Measurements from ENCODE around the gene FDXACB1.
A peak's percentile ranks its signal among the peaks of the same experiment; 100 is the strongest.

FDXACB1 gene, protein sequence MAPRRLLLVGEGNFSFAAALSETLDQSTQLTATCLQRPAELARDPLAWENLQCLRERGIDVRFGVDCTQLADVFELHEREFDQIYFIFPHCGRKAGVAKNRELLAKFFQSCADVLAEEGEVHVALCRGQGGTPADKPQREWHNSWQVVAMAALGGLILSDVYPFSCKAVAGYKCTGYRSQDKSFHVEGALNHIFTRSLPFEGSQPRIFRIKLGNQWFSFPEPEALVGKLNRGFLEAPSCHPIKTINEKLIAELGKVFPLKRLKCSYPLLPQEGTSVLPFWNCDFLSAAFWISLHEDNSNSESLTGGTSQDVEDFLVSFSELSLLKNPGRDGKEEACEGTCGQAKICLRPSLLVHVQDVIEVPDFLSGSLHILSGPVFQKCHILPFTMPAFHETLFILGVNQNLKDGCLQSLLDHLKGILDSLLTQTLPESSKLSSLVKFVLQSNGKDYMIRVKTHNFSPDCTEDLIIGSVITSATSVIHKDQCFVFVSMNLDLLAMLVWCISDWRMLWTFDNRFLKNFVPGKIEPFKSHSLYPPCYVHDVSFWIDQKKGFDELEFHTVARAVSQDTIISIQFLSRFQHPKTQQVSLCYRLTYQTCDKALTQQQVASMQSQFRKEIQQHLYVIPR

DNA sequence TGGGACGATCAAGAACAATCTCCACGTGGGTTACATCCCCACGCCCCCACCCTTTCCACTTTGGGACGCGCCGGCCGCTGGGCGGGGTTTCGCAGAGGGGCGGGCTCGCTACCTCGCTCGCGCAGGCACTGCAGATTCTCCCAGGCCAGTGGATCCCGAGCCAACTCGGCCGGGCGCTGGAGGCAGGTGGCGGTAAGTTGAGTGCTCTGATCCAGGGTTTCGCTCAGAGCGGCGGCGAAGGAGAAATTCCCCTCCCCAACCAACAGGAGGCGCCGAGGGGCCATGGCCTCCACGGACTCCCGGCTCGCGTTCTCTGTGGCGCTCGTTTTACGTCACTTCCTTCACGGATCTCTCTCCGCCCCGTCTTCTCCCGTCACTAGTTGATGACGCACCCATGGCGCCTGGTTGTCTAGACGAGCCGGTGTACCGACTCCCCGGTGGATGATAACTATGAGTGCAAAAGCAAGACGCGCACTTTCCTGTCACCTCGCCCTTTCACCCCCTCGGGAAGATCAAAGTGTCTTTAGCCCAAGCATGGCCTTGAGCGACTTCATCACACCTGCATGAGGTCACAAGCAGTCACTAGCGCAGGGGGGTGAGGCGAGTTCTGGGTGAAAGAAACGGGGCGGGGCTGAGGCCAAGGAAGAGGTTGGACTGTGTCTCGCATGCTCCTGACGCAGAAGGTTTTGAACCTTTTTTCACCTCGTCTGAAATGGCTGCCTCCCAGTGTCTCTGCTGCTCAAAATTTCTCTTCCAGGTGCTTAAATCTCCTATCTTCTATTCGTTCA is at the start of gene FDXACB1, which contains the start of gene CFAP68:
FDXACB1 (minus strand) TSS at position 317 of the 788 bp plus-strand sequence; CDS start at position 284, 33 bp downstream.
CFAP68 (plus strand) TSS at position 693 of the 788 bp plus-strand sequence; CDS start at position 713, 20 bp downstream.
- no peaks in the 10 kb centered on the region for H3K27me3 Mint-ChIP-seq
- H3K27ac Mint-ChIP-seq = peak within 1 kb of the TSS; percentile 99
- peaks cover 35% of the 10 kb centered on the region for H3K4me1 Mint-ChIP-seq (ENCODE audit: low read depth)
- peaks cover 49% of the 10 kb centered on the region for H3K36me3 Mint-ChIP-seq (ENCODE audit: low read depth)
- peak within 1 kb of the TSS; percentile 85 for H3K4me3 Mint-ChIP-seq
- no peaks in the 10 kb centered on the region for H3K9me3 Mint-ChIP-seq
- peak; percentile 95 for DNase-seq

DNA sequence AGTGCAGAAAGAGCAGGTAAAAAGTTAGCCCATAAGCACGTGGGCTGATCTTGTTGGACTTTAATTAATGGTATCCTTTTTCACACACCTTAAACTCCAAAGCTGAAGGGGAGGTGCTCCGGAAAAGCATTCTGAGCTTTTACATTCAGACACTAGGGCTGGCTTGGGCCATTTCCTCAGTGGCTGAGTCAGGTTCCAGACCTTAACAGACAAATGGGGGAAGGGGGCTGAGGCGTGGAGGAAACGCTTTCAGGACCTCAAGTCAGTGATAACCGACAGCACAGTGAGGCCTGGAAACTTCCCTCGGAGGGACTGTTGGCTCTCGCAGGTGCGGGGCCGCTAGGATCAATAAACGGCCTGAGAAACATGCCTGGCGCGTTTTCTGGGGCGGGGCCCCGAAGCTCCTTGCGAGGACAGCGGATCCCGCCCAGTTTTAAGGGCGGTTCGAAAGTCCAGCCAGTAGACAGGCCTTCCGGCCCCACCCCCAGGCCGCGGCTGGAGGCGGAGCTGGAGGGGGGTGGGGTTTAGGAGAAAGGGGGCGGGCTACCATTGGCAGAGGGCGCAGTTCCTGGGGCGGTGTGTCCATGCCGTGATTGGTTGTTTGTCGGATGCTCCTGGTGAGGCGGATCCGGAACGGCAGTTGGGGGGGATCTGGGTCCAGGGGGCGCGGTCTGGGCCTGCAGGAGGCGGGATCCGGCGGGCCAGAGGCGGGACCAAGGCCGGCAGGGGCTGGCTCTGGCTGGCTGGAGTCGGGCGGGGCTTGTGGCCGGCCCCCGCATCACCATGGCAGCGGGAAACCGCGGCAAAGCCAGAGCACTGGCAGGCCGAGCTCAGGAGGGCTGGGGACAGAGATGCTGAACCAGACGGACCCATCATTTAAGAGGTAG is 47.8 kb upstream of the FDXACB1 start:
- Mint-ChIP-seq H3K27me3 (no peaks in the 10 kb centered on the region), H3K27ac (peak overlapping the region; percentile 93), H3K9me3 (no peaks in the 10 kb centered on the region), H3K4me3 (peak overlapping the region; percentile 82), H3K4me1 (ENCODE audit: low read depth) (peaks cover 18% of the 10 kb centered on the region), H3K36me3 (ENCODE audit: low read depth) (no peaks in the 10 kb centered on the region)
- DNase-seq = peak; percentile 99

DNA sequence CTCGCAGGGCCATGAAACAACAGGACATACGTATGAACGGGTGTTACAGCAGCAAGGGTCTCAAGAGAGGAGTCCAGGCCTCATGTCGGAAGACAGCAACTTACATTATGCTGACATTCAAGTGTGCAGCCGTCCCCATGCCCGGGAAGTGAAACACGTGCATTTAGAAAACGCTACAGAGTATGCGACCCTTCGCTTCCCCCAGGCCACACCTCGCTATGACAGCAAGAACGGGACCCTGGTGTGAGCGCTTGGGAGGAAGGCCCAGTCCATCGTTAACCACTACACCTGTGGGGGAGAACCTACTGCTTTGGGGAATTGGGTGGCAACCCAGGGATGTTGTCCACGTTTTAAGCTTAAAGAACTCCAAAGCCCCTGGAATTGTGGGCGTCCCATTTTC is 47.0 kb upstream of the FDXACB1 start:
- no peak overlapping the region for H3K4me3 Mint-ChIP-seq
- no peaks in the 10 kb centered on the region for H3K36me3 Mint-ChIP-seq (ENCODE audit: low read depth)
- no peaks in the 10 kb centered on the region for H3K27me3 Mint-ChIP-seq
- H3K9me3 Mint-ChIP-seq = no peaks in the 10 kb centered on the region
- DNase-seq = no peak
- H3K27ac Mint-ChIP-seq = peak overlapping the region; percentile 10
- peaks cover 16% of the 10 kb centered on the region for H3K4me1 Mint-ChIP-seq (ENCODE audit: low read depth)

DNA sequence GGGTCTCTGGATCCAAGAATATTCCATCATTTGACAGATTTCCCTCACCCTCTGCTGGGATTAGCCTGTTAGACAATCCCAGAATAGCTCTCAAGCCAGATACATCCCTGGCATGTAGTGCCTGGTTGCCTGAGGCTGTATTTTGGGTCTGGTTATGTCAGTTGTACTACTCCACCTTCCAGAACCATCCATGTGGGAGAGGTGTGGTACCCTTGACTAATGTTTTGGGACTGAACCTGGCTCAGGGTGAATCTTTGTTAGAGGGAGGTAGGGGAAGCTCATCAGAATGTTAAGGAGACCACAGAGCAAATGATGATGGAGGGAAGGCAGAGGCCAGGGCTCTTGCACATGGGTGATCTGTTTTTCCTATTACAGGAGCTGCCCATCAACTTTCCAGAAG is 45.0 kb upstream of the FDXACB1 start:
- Mint-ChIP-seq H3K27me3 (no peaks in the 10 kb centered on the region), H3K27ac (no peak overlapping the region), H3K9me3 (no peaks in the 10 kb centered on the region), H3K36me3 (ENCODE audit: low read depth) (no peaks in the 10 kb centered on the region), H3K4me3 (no peak overlapping the region), H3K4me1 (ENCODE audit: low read depth) (peaks cover 16% of the 10 kb centered on the region)
- no peak for DNase-seq

DNA sequence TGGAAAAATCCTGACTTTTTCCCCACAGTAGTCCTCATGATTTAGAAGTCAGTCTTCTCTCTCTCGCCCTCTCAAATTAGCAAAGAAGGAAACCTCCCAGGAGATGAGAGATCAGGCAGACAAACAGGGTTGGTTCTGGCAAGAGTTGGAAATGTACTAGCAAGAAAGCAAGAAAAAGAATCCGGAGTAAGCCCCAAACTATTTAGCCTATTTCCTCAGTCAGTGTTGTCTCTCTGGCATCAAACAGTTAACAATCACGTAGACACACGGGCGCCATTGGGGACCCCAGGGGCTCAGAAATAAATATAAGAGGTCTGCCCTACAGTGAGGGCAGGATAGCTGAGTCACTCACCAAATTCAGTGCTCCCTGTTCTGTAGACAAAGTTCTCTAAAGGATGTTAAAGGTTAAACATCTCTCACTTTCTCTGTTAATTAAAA is 44.4 kb upstream of the FDXACB1 start:
- Mint-ChIP-seq H3K27ac (no peak overlapping the region), H3K9me3 (no peaks in the 10 kb centered on the region), H3K4me3 (no peak overlapping the region), H3K36me3 (ENCODE audit: low read depth) (no peaks in the 10 kb centered on the region), H3K4me1 (ENCODE audit: low read depth) (peaks cover 16% of the 10 kb centered on the region), H3K27me3 (no peaks in the 10 kb centered on the region)
- no peak for DNase-seq

DNA sequence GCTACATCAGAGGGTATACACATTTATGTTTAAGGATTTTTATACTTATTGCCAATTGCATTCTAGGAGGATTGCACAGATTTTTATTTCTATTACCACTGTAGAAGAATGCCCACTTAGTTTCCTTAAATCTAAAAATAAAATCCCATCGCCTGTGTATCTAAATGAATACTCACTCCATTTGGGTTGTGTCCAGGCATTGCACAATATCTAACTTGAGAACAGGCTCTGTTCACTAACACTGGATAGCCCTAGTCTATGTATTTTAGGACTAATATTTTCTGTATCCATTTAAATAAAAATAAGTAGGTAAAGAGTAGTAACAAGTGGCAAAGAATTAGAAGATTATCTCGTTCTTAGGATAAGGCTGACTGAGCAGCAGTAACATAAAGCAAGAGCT is 43.8 kb upstream of the FDXACB1 start:
- Mint-ChIP-seq H3K4me1 (ENCODE audit: low read depth) (peaks cover 16% of the 10 kb centered on the region), H3K27ac (no peak overlapping the region), H3K27me3 (peaks cover 6% of the 10 kb centered on the region), H3K4me3 (no peak overlapping the region), H3K9me3 (no peaks in the 10 kb centered on the region), H3K36me3 (ENCODE audit: low read depth) (no peaks in the 10 kb centered on the region)
- no peak for DNase-seq

DNA sequence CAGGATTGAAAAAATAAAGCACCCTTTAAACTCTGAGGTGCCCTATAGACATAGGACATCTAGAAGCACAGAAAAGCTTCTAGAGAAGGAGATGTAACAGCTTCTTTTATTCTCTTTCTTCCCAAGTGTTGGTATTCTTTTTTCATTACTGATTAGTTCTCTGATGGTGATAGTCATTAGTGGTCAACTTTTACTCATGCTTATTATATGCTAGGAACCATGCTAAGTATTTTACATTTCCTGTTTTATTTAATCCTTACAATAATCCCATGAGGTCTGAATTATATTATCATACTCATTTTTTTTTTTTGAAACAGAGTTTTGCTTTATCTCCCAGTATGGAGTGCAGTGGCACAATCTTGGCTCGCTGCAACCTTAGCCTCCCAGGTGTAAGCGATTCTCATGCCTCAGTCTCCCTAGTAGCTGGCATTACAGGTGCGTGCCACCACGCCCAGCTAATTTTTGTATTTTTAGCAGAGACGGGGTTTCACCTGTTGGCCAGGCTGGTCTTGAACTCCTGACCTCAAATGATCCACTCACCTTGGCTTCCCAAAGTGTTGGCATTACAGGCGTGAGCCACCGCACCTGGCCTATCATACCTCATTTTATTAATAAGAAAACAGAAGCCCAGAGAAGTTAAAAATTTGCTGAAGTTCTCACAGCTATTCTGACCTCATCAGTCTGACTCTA is 42.7 kb upstream of the FDXACB1 start:
- Mint-ChIP-seq H3K36me3 (ENCODE audit: low read depth) (no peaks in the 10 kb centered on the region), H3K4me1 (ENCODE audit: low read depth) (peaks cover 9% of the 10 kb centered on the region), H3K9me3 (no peaks in the 10 kb centered on the region), H3K4me3 (no peak overlapping the region), H3K27me3 (peaks cover 11% of the 10 kb centered on the region), H3K27ac (no peak overlapping the region)
- DNase-seq = no peak

DNA sequence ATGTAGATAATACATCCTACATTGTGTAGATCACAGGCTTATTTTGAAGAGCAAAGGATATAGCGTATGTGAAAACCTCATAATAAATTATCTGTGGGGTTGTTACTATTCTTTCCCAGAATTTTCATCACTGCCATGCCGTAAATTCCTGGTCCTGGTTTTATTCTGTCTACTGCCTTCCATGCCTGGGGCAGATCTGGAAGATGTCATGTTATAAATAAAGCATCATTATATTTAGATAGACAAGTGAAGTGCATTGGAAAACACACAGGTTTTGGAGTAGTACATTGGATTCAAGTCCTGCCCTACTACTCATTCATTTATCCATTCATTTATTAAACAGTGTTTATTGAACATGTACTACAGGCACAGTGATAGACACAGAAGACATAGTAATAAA is 41.9 kb upstream of the FDXACB1 start:
- no peak for DNase-seq
- Mint-ChIP-seq H3K27me3 (peaks cover 19% of the 10 kb centered on the region), H3K4me1 (ENCODE audit: low read depth) (peaks cover 3% of the 10 kb centered on the region), H3K27ac (no peak overlapping the region), H3K4me3 (no peak overlapping the region), H3K9me3 (no peaks in the 10 kb centered on the region), H3K36me3 (ENCODE audit: low read depth) (no peaks in the 10 kb centered on the region)

DNA sequence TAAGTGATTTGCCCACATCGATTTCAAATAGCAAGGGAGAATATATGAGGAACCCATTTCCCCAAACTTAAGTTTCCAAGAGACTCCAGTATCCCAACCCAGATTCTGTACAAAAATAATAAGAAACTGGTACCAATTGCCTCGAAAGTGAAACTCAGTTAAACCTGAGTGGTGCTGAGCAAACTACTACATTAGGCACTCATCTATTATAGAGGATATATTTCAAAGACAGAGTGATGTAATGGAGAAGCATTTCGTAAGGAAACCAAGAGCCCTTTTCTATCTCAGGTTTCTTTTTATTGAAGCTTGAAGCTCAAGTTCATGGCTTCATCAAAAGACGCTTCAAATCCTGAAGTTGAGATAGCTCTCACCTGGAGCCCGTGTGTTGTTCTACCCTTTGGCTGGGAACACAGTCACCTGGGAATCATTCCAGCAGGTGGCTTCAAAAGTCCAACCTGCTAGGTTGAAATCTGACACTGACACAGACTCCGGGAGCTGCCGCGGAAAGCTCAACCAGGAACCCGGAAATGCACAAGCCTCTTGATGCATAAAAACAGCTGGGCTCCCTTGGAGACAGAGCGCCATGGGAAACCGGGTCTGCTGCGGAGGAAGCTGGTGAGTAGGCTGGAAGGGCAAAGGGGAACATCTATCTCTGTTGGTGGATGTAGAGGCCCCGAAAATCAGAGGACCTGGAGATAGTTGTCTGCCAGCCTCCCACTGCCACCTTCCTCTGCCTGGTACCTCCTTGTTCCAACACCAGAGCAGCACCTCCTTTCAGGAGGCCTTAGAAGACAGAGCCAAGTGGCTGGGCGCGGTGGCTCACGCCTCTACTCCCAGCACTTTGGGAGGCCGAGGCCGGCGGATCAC is 39.7 kb upstream of the FDXACB1 start, which contains the start of gene C11orf52:
C11orf52 (plus strand) TSS at position 524 of the 867 bp plus-strand sequence; CDS start at position 584, 60 bp downstream.
- Mint-ChIP-seq H3K27ac (peak within 1 kb of the TSS; percentile 9), H3K27me3 (peaks cover 33% of the 10 kb centered on the region), H3K4me1 (ENCODE audit: low read depth) (no peaks in the 10 kb centered on the region), H3K36me3 (ENCODE audit: low read depth) (no peaks in the 10 kb centered on the region), H3K9me3 (no peaks in the 10 kb centered on the region), H3K4me3 (no peak within 1 kb of the TSS)
- no peak for DNase-seq

DNA sequence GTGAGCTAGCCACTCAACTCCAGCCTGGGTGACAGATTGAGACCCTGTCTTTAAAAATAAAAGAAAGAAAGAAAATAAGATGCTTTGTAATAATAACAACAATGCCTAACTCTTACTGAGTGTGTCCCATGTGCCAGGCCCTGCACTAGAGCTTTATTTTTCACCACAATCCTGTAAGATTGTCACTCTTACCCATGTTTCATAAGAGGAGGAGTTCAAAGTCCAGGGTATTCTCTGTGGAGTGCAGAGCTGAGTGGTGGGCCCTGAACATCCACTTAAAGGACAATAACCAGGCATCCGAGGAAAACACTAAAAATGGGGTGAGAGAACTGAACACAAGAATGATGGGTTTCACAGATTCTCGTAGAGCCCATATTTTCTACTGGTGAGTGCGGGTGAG is 38.8 kb upstream of the FDXACB1 start:
- DNase-seq = no peak
- Mint-ChIP-seq H3K4me1 (ENCODE audit: low read depth) (no peaks in the 10 kb centered on the region), H3K27ac (peak overlapping the region; percentile 9), H3K4me3 (no peak overlapping the region), H3K27me3 (peaks cover 41% of the 10 kb centered on the region), H3K36me3 (ENCODE audit: low read depth) (no peaks in the 10 kb centered on the region), H3K9me3 (no peaks in the 10 kb centered on the region)

DNA sequence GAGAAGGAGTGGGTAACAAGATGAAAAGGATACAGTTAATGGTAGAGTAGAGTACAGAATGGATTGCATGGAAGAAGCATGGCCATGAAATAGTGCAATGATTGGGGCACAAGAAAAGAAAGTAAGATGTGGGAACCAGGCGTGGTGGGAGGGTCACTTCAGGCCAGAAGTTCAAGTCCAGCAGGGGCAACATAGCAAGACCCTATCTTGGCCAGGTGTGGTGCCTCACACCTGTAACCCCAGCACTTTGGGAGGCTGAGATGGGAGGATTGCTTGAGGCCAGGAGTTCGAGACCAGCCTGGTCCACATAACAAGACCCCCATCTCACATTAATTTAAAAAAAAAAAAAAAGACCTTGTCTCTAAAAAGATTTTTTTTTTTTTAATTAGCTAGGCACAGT is 38.3 kb upstream of the FDXACB1 start:
- Mint-ChIP-seq H3K27me3 (peaks cover 42% of the 10 kb centered on the region), H3K4me3 (no peak overlapping the region), H3K9me3 (no peaks in the 10 kb centered on the region)

DNA sequence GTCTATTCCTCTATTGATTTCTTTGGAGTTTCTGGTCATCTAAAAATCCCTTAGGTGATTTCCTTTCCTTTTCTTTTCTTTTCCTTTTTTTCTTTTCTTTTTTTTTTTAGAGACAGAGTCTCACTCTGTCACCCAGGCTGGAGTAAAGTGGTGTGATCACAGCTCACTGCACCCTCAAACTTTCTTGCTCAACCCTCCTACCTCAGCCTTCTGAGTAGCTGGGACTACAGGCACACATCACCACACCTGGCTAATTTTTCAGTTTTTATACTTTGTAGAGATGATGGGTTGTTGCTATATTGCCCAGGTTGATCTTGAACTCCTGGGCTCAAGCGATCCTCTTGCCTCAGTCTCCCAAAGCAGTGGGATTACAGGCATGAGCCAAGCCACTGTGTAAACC is 37.8 kb upstream of the FDXACB1 start:
- no peaks in the 10 kb centered on the region for H3K4me1 Mint-ChIP-seq (ENCODE audit: low read depth)
- DNase-seq = no peak
- no peak overlapping the region for H3K27ac Mint-ChIP-seq
- H3K9me3 Mint-ChIP-seq = no peaks in the 10 kb centered on the region
- H3K36me3 Mint-ChIP-seq (ENCODE audit: low read depth) = no peaks in the 10 kb centered on the region
- peaks cover 47% of the 10 kb centered on the region for H3K27me3 Mint-ChIP-seq
- H3K4me3 Mint-ChIP-seq = no peak overlapping the region

More for the DNA sequence above, 38.3 kb upstream of the FDXACB1 start:
- no peak for DNase-seq
- Mint-ChIP-seq H3K27ac (no peak overlapping the region), H3K36me3 (ENCODE audit: low read depth) (no peaks in the 10 kb centered on the region), H3K4me1 (ENCODE audit: low read depth) (no peaks in the 10 kb centered on the region)
